NCI-H2227 treated with DMSO at 0.1 percent for 48 hours (cell line): ENCODE measurements around the gene ADGRD1.

ENCODE experiments used
- DNase-seq: peaks from one replicate; lab custom pipeline; 2025; lab: John Stamatoyannopoulos, UW

Gene ADGRD1

DNA sequence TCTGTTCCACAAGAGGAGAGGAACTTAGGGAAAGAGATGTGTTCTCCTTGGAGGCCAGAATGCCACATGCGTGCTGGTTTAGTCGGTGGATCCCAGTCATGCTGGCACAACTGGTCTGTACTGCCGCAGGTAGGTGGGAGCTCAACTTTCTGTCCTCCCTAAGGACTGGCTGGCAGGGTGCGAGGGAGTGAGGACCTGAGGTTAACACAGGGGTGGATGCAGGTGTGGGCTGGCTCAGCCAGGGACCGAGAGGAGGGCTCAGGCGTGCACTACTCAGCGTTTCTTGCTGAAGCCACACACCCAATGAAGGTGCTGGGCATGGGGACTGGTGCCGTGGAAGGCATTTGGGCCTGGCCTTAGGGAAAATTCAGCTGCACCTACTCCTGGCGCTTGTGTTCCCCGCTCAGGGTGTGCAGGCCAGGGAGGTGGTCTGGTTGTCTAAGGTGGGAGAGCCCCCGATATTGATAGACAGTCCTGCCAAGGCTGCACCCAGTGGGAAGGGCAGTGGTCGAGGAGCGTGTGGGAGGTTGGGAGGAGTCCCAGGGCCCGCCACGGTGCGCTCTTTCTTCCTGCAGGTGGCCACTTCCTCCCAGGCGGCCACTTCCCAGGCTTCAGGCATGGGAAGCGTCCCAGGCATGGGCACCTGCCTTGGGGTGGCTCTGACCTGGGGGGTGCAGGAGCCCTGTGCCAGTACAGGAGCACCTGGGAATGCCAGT, 138.4 kb downstream of the ADGRD1 start:
- no peak for DNase-seq

DNA sequence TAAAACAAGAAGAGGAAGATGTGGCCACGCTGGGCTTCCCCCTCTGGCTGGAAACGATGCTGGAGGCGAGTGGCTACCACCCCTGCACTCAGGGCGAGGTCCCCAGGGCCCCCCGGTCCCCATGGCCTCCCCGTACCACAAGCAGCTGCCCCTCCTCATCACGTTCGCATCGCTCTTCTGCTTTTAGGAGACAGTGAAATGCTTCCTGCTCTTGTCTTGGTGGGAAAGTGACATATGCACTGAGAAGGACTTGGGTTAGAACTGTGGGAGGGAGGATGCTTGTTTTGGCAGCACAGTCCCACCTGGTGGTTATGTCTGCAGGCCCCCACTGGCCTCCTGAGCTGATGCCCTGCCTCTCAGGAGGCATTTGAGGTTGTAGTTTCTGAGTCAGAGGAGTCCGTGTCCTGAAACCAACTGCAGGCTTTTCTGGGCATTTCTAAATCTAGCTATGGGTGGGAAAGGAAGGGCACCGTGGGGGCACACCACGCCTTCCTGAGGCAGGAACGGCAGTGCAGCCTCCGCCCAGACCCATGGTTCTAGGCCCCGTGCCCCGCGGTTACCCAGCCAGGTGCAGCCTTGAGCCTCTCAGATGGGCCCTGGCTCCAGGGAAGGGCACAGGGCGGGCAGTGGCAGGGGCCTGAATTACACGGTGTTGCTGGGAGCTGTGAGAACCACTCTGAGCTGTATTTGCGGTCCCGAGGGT, 139.3 kb downstream of the ADGRD1 start:
- no peak for DNase-seq

DNA sequence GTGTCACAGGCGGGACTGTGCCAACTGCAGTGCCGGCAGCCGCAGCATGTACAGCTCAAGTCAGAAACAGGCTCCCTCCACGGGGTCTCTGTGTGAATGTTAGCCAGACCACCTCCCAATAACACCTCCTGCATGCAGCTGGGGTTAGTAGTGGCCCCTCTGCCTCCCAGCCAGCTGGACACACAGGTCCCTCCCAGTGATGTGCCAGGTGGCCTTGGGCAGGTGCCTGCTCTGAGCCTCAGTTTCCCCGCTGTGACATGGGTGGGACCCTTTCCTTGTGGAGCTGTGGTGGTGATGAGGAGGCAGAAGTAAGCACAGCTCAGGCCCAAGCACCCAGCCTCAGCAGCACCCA, 139.9 kb downstream of the ADGRD1 start:
- DNase-seq, result no peak

DNA sequence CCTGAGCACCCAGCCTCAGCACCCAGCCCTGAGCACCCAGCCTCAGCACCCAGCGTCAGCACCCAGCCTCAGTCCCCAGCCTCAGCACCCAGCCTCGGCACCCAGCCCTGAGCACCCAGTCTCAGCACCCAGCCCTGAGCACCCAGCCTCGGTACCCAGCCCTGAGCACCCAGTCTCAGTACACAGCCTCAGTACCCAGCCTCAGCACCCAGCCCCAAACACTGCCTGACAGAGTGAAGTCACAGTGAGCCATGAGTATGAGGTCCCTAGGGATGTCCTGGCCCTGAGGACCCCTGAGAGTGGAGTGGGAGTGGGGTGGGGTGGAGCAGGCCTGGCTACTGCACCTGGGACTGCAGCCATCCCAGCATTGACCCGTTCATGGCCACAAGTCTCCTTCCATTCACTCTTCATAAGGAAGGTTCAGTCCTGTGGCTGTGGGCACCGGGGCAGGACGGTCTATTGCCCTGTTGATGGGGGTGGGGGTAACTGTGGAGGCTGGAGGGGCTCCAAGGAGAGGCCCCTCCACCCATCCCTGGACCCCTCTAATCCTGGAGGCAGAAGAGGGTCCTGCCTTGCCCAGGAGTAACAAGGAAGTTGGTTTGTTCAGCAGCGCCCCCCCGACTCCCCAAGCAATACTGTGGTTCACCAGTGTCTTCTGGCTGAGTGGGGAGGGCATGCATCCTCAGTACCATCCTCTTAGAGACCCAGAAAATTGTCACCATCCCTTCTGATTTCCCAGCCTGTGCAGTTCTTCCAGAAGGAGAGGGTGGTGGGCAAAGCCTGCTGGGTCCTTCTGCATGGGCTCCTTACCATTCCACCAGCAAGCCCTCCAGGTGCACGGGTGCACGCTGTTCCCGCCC, 140.5 kb downstream of the ADGRD1 start:
- no peak for DNase-seq

DNA sequence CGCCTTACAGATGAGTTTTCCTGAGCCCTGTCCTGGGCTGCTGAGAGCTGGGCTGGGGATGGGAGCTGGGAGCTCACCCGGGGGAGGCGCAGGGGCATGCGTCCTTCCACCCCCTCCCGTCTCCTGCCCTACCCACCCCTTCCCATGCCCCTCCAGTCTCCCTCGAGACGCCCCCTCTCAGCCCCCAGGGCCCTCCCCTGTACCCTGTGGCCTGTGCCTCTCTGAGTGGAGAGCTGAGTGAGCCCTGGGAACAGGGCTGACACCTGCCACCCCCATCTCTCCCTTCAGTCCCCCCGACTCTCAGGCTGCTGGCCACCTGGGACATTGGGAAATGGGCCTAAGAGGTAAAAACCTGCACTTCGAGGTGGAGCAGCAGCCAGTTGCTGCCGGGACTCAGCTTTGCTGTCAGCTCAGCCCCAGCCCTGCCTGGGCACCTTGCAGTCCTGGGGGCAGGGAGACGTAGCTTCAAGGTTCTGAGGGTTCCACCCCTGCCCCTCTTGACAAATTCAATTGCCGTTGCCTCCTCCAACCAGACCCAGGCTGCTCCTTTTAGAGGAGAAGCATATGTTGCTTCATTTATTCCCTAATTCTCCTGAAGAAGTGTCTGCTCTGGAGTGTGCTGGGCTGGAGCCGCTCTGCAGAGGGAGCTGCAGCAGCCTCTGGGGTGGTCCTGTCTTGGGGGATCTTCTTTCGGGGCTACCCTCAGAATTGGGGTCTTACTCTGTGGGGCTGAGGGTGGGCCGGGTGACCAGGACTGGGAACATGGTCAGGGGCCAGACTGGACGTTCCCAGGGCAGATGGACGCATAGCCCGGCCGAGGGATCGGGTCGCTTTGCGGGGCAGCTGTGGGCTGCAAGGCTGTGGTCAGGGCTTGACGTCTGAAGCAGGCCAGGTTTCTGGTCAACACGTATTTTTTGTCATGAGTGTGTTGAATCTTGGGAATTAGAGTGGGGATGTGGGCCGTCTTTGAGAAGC, 141.4 kb downstream of the ADGRD1 start:
- no peak for DNase-seq

DNA sequence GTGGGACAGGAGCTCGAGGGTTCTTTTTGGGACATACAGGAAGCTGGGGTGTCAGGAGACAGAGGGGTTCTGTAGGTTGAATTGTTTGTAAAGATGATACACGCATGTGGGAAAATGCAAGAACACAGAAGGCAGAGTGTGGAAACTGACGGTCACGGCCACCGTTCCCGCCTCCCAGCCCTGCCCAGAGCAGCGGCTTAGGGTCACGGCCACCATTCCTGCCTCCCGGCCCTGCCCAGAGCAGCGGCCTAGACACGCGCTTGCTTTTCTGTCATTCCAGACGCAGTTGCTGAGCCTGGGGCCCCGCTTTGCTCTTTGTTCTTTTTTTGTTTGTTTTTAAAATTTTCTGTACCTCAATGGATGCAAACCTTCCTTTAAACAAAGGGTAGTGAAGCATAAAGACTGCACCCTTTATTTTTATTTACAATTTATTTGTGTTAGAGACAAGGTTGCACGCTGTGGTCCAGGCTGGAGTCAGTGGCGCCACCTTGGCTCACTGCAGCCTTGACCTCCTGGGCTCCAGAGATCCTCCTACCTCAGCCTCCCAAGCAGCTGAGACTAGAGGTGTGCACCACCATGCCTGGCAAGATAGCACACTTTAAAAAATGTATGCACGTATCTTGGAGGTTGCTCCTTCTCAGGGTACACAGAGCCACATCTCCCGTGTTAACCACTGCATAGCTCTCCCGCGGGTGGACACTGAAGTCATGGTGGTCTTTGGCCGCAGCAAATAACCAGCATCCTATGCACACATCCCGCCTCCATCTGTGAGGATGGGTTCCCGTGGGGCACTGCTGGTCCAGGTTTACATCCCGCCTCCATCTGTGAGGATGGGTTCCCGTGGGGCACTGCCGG, 142.3 kb downstream of the ADGRD1 start:
- DNase-seq, result no peak

DNA sequence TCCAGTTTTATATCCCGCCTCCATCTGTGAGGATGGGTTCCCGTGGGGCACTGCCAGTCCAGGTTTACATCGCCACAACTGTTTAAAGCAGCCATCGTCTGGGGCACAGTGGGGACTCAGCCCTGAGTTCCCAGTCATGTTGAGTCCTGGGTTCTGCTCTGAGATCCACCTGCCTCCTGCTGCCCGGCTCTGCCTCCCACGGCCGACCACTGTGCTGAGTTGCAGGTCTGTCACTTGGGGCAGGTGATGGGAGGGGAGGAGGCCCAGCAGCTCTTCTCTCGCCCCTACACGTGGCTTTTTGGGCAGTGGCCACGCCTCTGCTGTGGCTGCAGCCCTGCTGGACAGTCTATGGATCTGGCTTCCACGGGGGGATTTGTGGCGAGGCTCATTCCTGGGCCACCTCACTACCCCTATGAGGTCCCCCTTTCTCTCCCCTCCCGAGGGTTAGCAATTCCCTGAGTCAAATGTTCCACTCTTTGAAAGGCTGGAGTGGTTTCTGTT, 143.0 kb downstream of the ADGRD1 start:
- DNase-seq, result no peak

DNA sequence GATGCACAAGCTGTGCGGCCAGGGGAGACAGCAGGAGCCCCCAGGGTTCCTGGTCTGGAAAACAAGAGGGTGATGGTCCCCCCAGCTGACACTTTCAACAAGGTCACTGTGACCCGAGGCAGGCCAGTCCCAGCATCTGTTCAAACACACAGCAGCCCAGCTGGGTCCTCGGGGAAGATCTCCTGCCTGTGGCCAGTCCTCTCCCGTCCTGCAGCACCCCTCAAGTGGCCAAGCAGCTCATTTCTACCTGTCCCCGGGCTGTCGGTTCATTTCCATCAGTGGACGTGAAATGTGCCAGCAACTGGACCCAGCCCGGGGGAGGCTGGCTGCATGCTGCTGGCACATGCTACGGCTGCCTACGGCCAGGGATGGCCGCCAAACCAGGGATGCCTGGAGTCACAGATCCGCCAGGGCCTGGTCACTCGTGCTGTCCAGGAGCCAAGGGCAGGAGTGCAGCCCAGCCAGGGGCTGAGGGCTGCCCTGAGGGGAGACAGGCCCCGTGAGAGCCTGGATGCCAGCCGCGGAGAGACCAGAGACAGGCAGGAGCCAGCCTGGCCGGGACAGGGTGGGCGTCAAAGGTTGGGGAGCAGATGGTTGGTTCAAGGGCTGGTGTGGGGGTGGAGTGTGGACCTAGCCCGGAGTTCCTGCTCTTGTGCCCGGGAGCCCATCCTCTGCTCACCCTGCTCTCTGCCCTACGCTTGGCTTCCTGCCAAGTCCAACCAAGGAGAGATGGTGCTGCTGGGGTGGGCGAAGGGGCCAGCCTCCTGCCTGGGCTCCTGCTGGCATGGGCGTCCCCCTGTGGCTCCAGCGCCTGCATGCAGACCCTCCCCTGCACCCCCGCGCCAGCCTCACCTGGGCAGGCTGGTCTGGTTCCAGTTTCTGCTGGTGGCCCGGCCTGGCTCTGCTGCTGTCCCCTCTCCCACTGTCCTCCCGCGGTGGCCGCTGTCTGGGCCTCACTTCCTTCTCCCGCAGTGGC, 143.8 kb downstream of the ADGRD1 start:
- DNase-seq, result no peak

DNA sequence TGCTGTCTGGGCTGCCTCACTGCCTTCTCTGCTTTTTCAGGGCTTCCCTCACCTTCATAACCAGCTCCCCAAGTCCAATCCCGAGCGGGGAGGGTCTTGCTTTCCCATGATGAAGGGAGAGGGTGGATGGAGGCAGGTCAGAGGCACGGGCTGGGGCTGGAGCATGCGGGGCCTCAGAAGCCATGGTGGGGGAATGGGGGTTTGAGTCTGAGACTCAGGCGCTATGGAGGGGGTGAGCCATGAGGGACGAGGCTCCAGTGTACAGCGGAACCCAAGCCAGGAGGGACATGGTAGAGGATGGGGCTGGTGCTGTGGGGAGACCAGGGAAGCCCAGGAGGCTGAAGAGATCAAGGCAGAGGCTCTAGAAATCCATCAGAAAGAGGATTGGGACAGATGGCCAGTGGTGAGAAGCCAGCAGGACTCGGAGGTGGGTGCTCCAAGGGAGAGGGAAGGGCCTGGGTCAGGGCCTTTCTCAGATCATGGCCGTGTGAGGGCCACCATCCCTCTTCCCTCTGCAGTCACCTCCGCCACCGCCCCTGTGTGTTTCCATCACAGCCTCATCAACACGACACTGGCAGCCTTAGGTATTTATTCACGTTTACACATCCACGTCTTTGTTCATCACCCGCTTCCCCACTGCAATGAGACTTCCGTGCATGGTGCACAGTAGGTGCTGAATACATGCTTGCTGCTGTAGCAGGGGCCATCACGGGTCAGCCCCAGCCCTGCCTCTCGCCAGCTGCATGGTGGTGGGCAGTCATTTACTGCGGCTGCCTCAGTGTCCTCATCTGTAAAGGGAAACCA, 144.7 kb downstream of the ADGRD1 start:
- DNase-seq, result no peak

DNA sequence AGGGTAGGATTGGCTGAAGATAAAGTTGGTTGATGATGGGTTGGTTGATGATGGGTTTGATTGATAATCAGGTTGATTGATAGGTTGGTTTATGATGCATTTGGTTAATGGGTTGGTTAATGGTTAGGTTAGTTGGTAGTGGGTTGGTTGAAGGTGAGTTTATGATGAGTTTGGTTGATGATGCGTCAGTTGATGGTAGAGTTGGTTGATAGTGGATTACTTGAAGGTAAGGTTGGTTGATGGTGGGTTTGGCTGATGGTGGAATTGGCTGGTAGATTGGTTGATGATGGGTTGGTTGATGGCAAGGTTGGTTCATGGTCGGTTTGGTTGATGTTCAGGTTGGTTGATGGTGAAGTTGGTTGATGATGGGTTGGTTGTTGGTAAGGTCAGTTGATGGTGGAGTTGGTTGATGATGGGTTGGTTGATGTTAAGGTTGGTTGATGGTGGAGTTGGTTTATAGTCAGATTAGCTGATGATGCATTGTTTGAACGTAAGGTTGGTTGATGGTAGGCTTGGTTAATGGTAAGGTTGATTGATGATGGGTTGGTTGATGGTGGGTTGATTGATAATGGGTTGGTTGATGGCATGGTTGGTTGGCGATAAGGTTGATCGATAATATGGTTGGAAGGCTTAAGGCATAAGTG, 146.4 kb downstream of the ADGRD1 start:
- DNase-seq, result no peak

DNA sequence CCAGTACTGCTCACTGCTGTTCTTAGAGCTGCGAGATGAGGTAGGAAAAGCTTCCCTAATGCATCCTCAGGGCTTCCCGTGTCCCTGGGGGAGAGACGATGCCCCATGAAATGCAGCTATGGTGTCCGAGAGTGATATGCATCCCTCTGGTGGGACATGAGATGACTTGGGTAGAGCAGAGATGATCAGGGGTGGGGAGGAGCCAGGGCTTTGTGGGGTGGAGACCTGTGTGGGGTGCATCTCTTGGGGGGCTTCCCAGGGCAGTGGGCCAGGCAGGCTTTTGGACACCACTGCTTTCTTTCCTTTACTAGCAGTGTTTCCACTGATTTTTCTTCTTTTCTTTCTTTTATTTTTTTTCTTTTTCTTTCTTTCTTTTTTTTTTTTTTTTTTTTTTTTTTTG, 147.3 kb downstream of the ADGRD1 start:
- DNase-seq, result no peak

DNA sequence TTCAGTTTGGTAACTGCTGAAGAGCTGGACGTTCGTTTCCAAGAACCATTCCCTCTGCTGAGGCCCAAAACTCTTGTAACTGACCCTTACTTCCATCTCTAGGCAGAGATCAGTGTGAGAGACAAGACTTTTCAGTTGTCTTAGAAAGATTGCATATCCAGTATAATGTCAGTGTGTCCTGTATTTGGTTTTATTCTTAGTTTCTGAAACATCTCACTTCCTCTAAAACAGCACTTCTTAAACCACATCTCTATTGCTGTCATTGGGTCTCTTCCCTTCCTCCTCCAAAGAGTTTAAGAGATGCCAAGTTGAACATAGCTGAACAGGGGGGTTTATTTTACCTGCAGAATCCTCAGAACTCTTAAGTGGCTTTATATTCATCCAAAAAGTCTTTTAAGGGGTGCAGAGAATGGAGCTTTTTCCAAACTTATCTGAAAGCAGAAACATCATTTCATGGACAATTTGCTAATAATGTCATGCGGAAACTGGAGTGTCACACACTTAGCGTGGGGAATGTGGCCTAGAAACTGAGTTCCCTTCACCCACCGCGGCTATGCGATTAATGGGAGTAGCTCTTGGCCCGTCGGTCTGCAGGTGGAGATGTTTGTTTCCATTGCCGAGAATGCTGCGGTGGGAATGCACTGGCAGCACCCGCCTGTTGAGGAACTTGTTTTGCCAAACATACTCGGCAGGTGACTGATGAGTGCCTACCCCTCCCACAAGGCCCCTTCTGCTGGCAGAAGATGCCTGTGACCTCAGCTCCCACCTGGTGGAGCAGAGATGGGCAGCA, 148.2 kb downstream of the ADGRD1 start:
- DNase-seq, result no peak

DNA sequence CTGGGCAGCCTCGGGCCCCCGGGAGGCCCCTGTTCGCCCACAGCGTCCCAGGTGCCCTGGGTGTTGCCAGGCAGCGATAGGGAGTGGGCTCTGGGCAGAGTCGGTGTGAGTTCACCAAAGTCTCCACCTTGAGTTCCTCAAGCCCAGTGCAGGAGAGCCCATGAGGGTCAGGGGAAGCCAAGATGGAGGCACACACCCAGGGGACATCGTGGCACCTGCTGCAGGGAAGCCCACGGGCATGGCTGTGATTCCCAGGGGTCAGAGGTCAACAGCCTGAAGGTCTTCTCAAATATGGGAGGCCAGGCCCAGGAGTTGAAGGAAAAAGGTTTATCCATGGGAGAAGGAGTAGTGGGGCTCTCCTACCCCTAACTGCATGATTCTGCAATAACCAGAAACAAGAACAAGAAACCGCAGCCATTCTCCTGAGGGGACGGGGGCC, 148.8 kb downstream of the ADGRD1 start:
- DNase-seq, result no peak

DNA sequence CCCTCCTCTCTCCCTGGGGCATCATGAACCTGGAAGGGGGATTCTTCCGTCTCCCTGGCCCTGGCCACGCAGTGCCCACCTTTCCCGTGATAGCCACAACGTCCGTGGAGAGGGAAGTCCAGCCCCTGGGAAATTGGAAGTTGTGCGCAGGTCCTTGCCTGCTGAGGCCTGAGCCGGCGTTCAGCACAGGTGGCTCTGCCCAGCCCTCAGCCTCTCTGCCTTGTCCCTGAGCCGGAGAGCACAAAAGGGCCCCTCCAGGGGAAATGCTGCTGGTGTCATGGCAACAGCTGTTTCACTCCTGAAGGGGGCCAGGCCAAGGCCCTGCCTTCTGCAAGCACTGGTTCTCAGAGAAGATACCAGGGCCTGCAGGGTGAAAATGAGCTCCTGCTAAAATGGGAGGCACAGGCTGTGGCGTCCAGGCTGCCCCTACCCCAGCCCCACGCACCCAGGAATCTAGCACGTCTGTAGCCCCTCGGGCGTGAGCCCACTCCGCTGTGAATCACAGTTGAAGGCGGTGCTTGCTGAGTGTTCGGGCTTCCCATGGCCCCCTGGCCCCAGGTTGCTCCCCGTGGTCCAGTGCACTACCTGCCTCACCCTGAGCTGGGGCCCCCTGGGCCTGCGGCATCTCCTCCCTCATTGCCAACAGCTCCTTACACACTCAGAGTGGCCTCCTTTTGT, 149.4 kb downstream of the ADGRD1 start:
- DNase-seq, result no peak

DNA sequence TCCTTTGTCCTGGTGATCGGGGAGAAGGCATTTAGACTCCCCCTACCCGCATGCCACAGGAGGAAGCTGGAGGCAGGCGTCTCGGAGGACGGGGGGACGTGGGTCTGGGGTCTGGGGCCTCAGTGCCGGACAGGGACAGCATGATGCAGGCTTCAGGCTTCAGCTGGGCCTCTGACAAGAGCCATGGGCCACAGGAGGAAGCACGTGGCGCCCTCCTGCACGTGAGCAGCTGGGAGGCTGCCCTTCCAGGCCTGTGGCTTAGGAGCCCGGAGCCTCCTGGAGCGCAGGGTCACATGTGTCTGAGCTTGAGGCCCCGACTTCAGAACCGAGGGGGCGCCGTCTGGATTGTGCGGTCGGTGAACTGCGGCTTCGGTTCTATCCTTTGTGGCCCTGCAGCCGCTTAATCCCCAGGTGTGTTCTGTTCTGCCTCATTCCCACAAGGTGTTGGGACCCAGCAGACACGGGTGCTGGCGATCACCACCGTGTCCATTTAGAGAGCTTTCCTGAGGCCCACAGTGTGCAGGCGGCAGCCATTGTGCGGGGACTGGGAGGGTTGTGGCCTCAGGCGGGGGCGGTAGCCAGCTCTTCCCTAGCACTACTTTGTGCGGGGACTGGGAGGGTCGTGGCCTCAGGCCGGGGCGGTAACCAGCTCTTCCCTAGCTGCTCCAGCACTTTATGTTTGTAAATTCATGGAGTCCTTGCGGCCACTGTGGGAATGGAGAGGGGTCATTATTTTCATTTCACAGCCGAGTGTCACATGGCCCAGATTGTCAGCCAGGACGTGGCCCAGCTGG, 150.2 kb downstream of the ADGRD1 start:
- DNase-seq, result no peak
